NT2/D1 (cell line): Measurements from ENCODE around the gene VPS39.

ENCODE experiments used
- SUZ12 ChIP-seq: IDR thresholded peaks from 2 replicates; pipeline ENCODE4 v1.6.1; 2011; ENCODE audit not compliant: insufficient read length, insufficient read depth; ENCODE audit errors: extremely low read depth
- YY1 ChIP-seq: IDR thresholded peaks from 2 replicates; pipeline ENCODE4 v1.6.1; 2011; ENCODE audit not compliant: insufficient read length, insufficient read depth

DNA sequence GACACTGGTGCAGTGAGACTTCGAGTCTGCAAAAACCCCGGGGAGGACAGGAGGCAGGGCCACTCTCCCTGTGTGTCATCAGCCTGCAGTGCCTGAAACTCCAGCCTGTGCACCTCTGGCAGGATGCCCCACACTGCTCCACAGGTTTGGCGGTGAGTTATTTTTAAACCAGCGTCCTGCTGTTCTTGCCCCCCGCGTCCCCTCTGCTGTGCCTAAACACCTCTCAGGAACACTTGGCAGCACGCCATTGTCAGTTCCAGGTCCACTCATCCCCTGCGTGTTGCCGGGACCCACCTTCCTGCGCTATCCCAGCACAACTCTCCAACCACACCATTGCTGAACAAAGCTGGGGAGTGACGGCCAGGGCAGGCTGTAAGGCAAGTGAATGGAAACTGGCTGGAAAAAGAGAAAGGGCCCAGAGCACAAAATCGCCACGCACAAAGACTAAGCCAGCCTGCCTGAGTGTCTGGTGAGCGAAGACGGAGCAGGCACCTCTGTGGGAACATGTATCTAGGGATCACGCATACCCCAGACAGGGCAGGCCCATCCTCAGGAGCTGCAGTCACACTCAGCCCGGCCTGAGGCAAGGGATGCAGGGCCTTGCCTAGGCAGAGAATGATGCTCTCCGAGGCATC lies 48.6 kb downstream of the VPS39 start:
- no peak for TF ChIP-seq SUZ12
- TF ChIP-seq YY1 = no peak
